OCI-LY3 (cell line): ENCODE data around the gene TEX22.

Experiments
- EZH2phosphoT487 ChIP-seq: fragments of 200-600 bp; shearing (Covaris generic); IDR thresholded peaks from 2 replicates; pipeline ENCODE4 v1.6.1; 2018; ENCODE audit warnings: antibody characterized with exemption, mixed run types, low read depth
- TF ChIP-seq, protein P1 (sequence below): fragments of 200-600, 300-600 bp; sonication (generic); IDR thresholded peaks from 2 replicates; pipeline ENCODE4 v1.5.1; 2014; ENCODE audit warnings: antibody characterized with exemption, low read length, low read depth

- TF ChIP-seq, protein P1, sequence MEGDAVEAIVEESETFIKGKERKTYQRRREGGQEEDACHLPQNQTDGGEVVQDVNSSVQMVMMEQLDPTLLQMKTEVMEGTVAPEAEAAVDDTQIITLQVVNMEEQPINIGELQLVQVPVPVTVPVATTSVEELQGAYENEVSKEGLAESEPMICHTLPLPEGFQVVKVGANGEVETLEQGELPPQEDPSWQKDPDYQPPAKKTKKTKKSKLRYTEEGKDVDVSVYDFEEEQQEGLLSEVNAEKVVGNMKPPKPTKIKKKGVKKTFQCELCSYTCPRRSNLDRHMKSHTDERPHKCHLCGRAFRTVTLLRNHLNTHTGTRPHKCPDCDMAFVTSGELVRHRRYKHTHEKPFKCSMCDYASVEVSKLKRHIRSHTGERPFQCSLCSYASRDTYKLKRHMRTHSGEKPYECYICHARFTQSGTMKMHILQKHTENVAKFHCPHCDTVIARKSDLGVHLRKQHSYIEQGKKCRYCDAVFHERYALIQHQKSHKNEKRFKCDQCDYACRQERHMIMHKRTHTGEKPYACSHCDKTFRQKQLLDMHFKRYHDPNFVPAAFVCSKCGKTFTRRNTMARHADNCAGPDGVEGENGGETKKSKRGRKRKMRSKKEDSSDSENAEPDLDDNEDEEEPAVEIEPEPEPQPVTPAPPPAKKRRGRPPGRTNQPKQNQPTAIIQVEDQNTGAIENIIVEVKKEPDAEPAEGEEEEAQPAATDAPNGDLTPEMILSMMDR, result no peak
- no peak for TF ChIP-seq EZH2phosphoT487
Observed at GRCh38 chr14:105356927-105357326, 41.4 kb upstream of the TEX22 start.
